SK-N-SH treated with all-trans-retinoic acid at 6 μM for 48 hours (cell line): Measurements from ENCODE around the gene PDE9A.

Experiments
- ARNTL ChIP-seq: fragments of 450-650 bp; formaldehyde crosslinking; IDR thresholded peaks from 2 replicates; pipeline ENCODE4 v1.5.0; 2020; ENCODE audit warnings: low read depth, mild to moderate bottlenecking, moderate library complexity, borderline replicate concordance
- CSRNP3 ChIP-seq: fragments of 250-450 bp; sonication (Bioruptor Pico); IDR thresholded peaks from 2 replicates; pipeline ENCODE4 v1.5.1; 2021; ENCODE audit warnings: mild to moderate bottlenecking, moderate library complexity
- RARB ChIP-seq: fragments of 250-450 bp; sonication (Bioruptor Pico); IDR thresholded peaks from 2 replicates; pipeline ENCODE4 v1.8.0; 2021; ENCODE audit warnings: mild to moderate bottlenecking, moderate library complexity
- SNAI2 ChIP-seq: fragments of 250-450 bp; sonication (Bioruptor Pico); IDR thresholded peaks from 2 replicates; pipeline ENCODE4 v1.5.0; 2020; ENCODE audit warnings: mild to moderate bottlenecking, moderate library complexity

GRCh38 chr21:42806509-42807140 lies 153.2 kb downstream of the PDE9A start:
- TF ChIP-seq ARNTL (CRISPR knock-in tag) (no peak), SNAI2 (no peak), CSRNP3 (CRISPR knock-in tag) (no peak), RARB (CRISPR knock-in tag) (no peak)
